ENCODE measurements around the gene PLCG2.

Gene PLCG2

DNA sequence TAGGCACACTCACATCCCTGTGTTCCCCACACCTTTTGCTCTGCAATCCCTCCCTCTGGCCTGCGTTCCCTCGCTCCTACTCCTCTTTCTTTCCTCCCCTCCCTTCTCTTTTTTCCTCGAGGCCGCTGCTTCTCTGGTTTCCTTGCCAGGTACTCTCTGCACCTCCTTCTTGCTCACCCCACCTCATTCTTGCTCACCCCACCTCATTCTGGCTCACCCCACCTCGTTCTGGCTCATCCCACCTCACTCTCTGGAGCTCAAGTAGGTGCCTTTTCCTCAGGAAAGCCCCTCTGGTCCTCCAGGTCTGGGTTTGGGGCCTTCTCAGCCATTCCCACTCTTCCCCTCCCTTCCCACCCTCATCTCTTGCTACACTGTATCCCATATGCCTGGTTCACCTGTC is 103.5 kb downstream of the PLCG2 start:
- DNase-seq: no peak

- no peak for DNase-seq
These were observed 104.1 kb downstream of the PLCG2 start for GRCh38 chr16:81883235-81883634.

DNA sequence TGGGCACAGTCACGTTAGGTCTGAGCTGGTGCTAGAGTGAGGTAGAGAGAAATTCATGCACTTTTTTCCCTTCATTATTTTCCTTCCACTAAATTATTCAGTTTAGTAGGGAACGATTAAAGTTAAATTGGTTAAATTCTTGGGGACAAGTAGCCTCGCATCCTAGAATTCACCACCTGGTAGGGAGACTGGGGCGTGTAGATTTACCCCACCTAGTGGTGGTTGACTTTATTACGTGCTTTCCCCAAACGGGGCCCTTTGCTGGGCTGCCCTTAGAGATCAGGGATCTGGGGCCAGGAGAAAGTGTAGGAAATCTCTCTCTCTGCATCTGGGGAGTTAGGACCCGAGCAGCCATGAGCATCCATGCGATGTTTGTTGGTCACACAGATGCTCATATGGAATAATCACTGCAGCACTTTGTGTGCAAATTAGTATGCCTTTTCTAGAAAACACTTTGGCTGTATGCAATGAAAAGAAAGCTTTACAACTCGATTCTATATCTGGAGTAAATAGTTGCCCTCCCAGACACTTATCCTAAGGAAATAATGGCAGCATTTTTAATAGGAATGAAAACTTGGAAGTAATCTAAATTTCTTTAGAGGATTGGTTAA is 107.0 kb downstream of the PLCG2 start:
- peak in 1 of 2 experiments; percentile 22 for DNase-seq

GRCh38 chr16:81888520-81889394 is 109.7 kb downstream of the PLCG2 start:
- DNase-seq: no peak

- DNase-seq: no peak
These were observed 112.8 kb downstream of the PLCG2 start for GRCh38 chr16:81891736-81892364.

DNA sequence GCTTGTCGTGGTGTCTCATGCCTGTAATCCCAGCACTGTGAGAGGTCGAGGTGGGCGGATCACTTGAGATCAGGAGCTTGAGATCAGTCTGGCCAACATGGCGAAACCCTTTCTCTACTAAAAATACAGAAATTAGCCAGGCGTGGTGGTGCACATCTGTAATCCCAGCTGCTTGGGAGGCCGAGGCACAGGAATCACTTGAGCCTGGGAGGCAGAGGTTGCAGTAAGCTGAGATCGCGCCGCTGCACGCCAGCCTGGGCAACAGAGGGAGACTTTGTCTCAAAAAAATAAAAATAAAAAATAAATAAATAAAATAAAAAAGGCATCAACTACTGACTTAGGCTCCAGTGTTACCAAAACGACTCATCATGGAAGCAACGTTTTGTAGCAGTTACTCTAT is 115.5 kb downstream of the PLCG2 start:
- no peak for DNase-seq

DNA sequence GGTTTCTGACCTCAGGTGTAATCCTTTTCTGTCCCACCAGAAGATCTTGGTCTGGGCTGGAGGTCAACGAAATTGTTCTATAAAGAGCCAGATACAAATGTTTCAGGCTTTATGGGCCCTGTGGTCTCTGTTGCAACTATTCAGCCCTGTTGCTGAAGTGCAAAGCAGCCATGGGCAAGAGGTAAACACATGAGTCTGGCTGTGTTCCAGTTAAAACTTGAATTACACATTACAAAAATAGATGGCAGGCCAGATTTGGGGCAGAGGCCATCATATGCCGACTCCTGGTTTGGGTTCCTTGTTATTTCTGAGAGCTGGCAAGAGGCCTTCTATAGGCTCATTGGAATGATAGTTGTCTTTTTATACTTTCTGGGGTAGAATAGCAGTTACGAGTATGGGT is 117.8 kb downstream of the PLCG2 start:
- DNase-seq: no peak

DNA sequence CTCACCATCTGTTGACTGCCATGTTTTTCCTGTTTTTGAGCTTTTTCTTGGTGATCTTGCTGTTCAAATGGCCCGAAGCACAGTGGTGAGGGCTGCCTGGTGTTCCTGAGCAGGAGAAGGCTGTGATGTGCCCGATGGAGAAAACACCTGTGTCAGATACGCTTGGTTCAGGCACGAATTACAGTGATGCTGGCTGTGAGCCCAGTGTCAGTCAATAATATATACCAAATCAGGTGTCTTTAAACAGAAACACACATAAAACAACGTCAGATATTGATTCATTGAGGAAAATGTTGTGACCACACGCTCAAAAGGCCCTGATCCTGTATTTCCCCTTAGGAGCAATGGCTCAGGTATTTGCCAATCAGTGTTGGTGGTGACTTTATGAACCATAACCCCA is 120.5 kb downstream of the PLCG2 start:
- DNase-seq: no peak

- no peak for DNase-seq
These were observed 120.9 kb downstream of the PLCG2 start for GRCh38 chr16:81900014-81900413.

GRCh38 chr16:81900456-81900855 is 121.4 kb downstream of the PLCG2 start:
- DNase-seq: no peak

GRCh38 chr16:81901484-81901883 is 122.4 kb downstream of the PLCG2 start:
- DNase-seq: no peak

DNA sequence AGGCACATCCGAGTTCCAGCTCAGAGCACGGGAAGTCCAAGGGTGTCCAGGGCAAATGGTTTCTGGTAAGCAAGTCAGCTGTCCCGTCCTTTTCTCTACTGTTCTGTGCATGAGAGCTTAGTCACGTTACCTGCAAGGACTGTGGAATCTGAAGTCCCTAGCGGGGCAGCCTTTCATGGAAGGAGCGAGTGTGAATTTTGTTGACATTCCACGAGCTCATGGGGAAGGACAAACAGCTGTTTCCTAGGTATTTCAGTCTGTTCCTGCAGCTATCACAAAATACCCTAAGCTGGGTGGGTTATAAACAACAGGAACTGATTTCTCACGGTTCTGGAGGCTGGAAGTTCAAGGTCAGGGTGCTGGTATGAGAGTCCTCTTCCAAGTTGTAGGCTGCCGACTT is 122.9 kb downstream of the PLCG2 start:
- no peak for DNase-seq

- DNase-seq: no peak
These were observed 125.2 kb downstream of the PLCG2 start for GRCh38 chr16:81904320-81904719.

- no peak for DNase-seq
These were observed 126.2 kb downstream of the PLCG2 start for GRCh38 chr16:81905277-81905676.

- DNase-seq: no peak
These were observed 128.6 kb downstream of the PLCG2 start for GRCh38 chr16:81907681-81908080.

DNA sequence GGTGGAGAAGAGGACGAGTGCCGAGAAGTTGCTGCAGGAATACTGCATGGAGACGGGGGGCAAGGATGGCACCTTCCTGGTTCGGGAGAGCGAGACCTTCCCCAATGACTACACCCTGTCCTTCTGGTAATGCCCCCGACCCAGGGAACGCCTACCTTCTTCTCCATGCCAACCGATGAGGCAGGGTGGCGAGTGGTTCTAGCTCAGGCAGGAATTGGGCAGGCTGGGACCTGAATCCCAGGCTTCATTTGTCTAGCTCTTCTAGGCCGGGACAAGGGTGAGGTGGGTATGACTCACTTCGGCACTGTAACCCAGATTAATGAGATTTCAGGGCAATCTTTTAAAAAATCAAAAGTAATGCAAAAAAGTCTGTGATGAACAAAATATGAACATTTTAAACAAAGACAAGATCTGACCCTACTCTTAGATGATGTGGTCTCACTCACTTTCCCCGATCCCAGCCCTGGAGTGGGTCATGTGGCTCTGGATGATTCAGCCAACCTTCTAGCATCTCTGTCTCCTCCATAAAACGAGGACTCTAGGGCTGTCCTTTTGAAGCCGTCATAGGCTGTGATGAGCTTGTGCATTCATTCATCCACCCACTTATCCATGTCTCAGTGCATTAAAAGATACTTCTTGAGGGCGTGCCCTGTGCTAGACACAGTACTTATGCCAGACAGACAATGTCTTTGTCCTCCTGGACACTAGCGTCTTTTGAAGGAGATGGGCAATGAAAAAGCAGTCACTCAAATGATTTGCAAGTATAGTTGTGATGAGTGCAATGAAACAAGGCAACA is 129.6 kb downstream of the PLCG2 start:
- no peak for DNase-seq

GRCh38 chr16:81910366-81910885 is 131.3 kb downstream of the PLCG2 start:
- DNase-seq: no peak

DNA sequence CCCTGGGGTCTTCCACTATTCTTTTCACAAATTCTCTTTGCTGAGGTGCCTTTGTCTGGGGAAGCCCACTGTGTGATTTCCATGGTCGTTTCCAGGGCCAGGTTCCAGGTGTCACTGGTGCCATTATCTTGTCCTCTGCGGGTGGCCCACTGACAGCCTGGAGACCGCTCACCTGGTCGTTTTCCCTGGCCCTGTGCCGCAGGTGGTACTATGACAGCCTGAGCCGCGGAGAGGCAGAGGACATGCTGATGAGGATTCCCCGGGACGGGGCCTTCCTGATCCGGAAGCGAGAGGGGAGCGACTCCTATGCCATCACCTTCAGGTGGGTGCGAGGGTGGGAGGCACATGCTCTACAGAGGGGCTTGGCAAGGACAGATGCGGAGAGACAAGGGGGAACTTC is 133.3 kb downstream of the PLCG2 start:
- no peak for DNase-seq

DNA sequence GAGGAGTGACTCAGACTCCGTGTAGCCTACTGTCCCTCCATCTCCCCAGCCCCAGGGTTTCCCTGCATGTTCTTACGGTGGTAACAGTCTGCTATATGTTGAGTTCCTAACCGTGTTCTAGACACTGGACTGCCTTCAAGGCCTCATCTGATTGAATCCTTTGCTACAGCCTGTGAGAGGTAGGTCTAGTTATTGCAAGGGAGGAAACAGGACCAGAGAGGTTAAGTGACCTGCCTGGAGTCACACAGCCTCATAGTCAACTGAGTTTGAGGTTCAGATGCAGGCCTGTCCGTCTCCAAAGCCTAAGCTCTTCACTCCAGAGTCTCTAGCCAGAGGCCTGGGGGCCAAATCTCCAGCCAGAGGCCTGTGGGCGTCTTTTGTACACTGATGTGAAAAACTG is 134.1 kb downstream of the PLCG2 start:
- DNase-seq: no peak

- no peak for DNase-seq
These were observed 138.3 kb downstream of the PLCG2 start for GRCh38 chr16:81917375-81917774.

GRCh38 chr16:81918927-81919326 is 139.8 kb downstream of the PLCG2 start:
- no peak for DNase-seq

DNA sequence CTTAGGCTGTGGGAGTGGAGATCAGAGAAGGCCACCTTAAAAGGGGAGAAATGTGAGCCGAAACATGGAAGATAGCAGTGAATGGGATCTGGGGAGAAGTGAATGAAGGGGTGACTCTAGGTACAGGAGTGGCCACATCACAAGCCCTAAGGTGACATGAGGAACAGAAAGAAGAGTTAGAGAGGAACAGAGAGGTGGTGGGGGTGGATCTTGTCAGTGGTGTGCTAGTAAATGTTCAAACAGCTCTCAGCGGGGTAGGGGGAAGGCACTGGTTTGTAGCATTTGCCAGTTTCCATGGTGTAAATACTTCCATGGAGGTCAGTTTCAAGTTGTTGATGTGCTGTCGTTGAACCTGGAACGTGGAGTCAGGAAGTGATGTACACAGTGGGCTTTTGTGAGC is 141.4 kb downstream of the PLCG2 start:
- no peak for DNase-seq

Measured in NCI-H446 (cell line).